OCI-LY7 (cell line): Measurements from ENCODE around the gene CRIP1. TPM values are rescaled to one million over a fixed set of nuclear protein-coding genes. Genes with fewer than 3 reads are reported as not detected.
A peak's percentile ranks its signal among the peaks of the same experiment; 100 is the strongest.

Source experiments
- BruUV-seq: library from RNA; stranded (reverse); fragments of 400-500 nt; replicated peaks from 2 replicates; lab custom pipeline; 2021; lab: Mats Ljungman, UMichigan
- CTCF ChIA-PET: fragments of 300-600 bp; sonication (Branson Sonifier 250); formaldehyde crosslinking; loops from one replicate; lab custom pipeline; 2022; ENCODE audit warnings: antibody characterized with exemption; ENCODE audit not compliant: unreplicated experiment; lab: Charles Lee
- POLR2A ChIA-PET: fragments of 300-600 bp; sonication (Branson Sonifier 250); formaldehyde crosslinking; loops from one replicate; lab custom pipeline; 2022; ENCODE audit warnings: antibody characterized with exemption; lab: Charles Lee
- DNase-seq: peaks from one replicate; pipeline ENCODE4 v3.0.0-alpha.2; 2015; ENCODE audit warnings: low spot score
- H2AFZ ChIP-seq: fragments of 200-600 bp; sonication (generic), shearing (Covaris generic); 2 replicates; pipeline ENCODE4 v1.6.1; 2014; ENCODE audit warnings: mild to moderate bottlenecking, antibody characterized with exemption, low read length, moderate library complexity
- H3K27ac ChIP-seq: fragments of 200-600 bp; sonication (generic); 2 replicates; pipeline ENCODE4 v1.5.1; 2014; ENCODE audit warnings: mixed run types, low read depth, mild to moderate bottlenecking, moderate library complexity, low read length, inconsistent platforms; ENCODE audit not compliant: poor library complexity, severe bottlenecking
- H3K36me3 ChIP-seq: fragments of 200-600 bp; sonication (generic); 2 replicates; pipeline ENCODE4 v1.6.1; 2014; ENCODE audit warnings: mild to moderate bottlenecking, antibody characterized with exemption, low read length, moderate library complexity, mixed read lengths; ENCODE audit not compliant: insufficient read depth
- H3K4me1 ChIP-seq: fragments of 200-600 bp; sonication (generic); 2 replicates; pipeline ENCODE4 v1.5.1; 2014; ENCODE audit warnings: mild to moderate bottlenecking, low read length; ENCODE audit not compliant: insufficient read depth, poor library complexity, severe bottlenecking
- H3K4me2 ChIP-seq: fragments of 200-600 bp; sonication (generic); 2 replicates; pipeline ENCODE4 v1.6.1; 2014; ENCODE audit warnings: mild to moderate bottlenecking, low read length
- H3K4me3 ChIP-seq: fragments of 200-600 bp; sonication (generic); 2 replicates; pipeline ENCODE4 v1.5.1; 2014; ENCODE audit warnings: mild to moderate bottlenecking, low read depth, low read length; ENCODE audit not compliant: poor library complexity, severe bottlenecking
- H3K79me2 ChIP-seq: fragments of 200-600 bp; sonication (generic); 2 replicates; pipeline ENCODE4 v1.6.1; 2016; ENCODE audit warnings: low read depth, mild to moderate bottlenecking, low read length, moderate library complexity, mixed read lengths; ENCODE audit not compliant: insufficient read depth
- H3K9me2 ChIP-seq: fragments of 200-600 bp; sonication (generic); 2 replicates; pipeline ENCODE4 v1.6.1; 2016; ENCODE audit warnings: mild to moderate bottlenecking, low read length, mixed read lengths; ENCODE audit not compliant: insufficient read depth
- H3K9me3 ChIP-seq: fragments of 200-600 bp; sonication (generic); 2 replicates; pipeline ENCODE4 v1.6.1; 2014; ENCODE audit warnings: mild to moderate bottlenecking, mixed run types, low read length, mixed read lengths
- H4K20me1 ChIP-seq: fragments of 200-600 bp; sonication (generic); 2 replicates; pipeline ENCODE4 v1.6.1; 2014; ENCODE audit warnings: mild to moderate bottlenecking, antibody characterized with exemption, low read length, moderate library complexity, mixed read lengths; ENCODE audit not compliant: insufficient read depth
- CTCF ChIP-seq: fragments of 200-600 bp; sonication (generic); conservative IDR thresholded peaks from 2 replicates; pipeline ENCODE4 v1.5.1; 2014; ENCODE audit warnings: mild to moderate bottlenecking, antibody characterized with exemption, low read length, moderate library complexity, mixed read lengths
- EZH2phosphoT487 ChIP-seq: fragments of 200-600 bp; sonication (generic); IDR thresholded peaks from 2 replicates; pipeline ENCODE4 v1.6.1; 2018; ENCODE audit warnings: low read depth, borderline replicate concordance, mild to moderate bottlenecking, mixed run types, antibody characterized with exemption, low read length, moderate library complexity, mixed read lengths
- intact Hi-C: fragments of 100-400 bp; cut with micrococcal nuclease; formaldehyde crosslinking; loops from one replicate; pipeline ENCODE4 v1.10.0; 2022; ENCODE audit not compliant: unreplicated experiment
- total RNA-seq, 2 experiments: library from RNA; depleted of rRNA in 1 of 2; stranded (reverse); fragments of >200 nt in 1 of 2; shearing (Covaris generic) in 1 of 2; gene quantifications; 2 replicates each; pipeline ENCODE4 v1.2.3, GENCODE V29; 2014 to 2022

The CRIP1 gene
- total RNA-seq, 2 experiments from 2014 or later: 4.6 TPM; not detected in 1

- Histone ChIP-seq H3K4me3 (peak overlapping the region; percentile 87), H3K36me3 (peaks cover 9% of the 10 kb centered on the region; the same call in 1 of the 2 replicates), H3K4me2 (peak overlapping the region; percentile 87), H3K4me1 (peaks cover 37% of the 10 kb centered on the region), H3K9me2 (no peaks in the 10 kb centered on the region), H3K79me2 (0 out of 2 replicates have a peak, but pooled peaks cover 6% of the 10 kb centered on the region), H4K20me1 (peaks cover 4% of the 10 kb centered on the region; the same call in 1 of the 2 replicates), H2AFZ (no peak overlapping the region), H3K9me3 (no peaks in the 10 kb centered on the region), H3K27ac (peak overlapping the region; percentile 72)
- BruUV-seq: TSS peak; percentile 51
- no peak for DNase-seq
- ChIA-PET CTCF (interaction anchor here (0.6 kb wide), 1 partner anchor 40 kb away, joined by 3 read pairs; no protein-coding TSS in a partner anchor), POLR2A (interaction anchor here (0.6 kb wide), 1 partner anchor 115 kb away, joined by 5 read pairs; no protein-coding TSS in a partner anchor)
- intact Hi-C loops: no loop called here
- TF ChIP-seq CTCF (no peak), EZH2phosphoT487 (no peak)
These were observed 2.3 kb downstream of the CRIP1 start for GRCh38 chr14:105488781-105489541.

GRCh38 chr14:105489542-105490266, 3.0 kb downstream of the CRIP1 start:
- no TSS peak for BruUV-seq
- TF ChIP-seq CTCF (peak; percentile 79), EZH2phosphoT487 (no peak)
- intact Hi-C loops: loop anchor here (1.0 to 2.0 kb wide), 2 partner anchors 43 to 118 kb away; no protein-coding TSS in a partner anchor
- peaks cover 11% of the 10 kb centered on the region; the same call in 1 of the 2 replicates for H3K36me3 ChIP-seq
- H3K9me3 ChIP-seq: no peaks in the 10 kb centered on the region
- H2AFZ ChIP-seq: peak overlapping the region; percentile 68
- POLR2A ChIA-PET: interaction anchor here (0.6 kb wide), 1 partner anchor 116 kb away, joined by 5 read pairs; no protein-coding TSS in a partner anchor
- H3K9me2 ChIP-seq: no peaks in the 10 kb centered on the region
- H3K79me2 ChIP-seq: 0 out of 2 replicates have a peak, but pooled peaks cover 6% of the 10 kb centered on the region
- peaks cover 37% of the 10 kb centered on the region for H3K4me1 ChIP-seq
- CTCF ChIA-PET: interaction anchor here (1.0 kb wide), 1 partner anchor 9 kb away, joined by 5 read pairs; no protein-coding TSS in a partner anchor
- H3K4me3 ChIP-seq: peak overlapping the region; percentile 87
- H3K27ac ChIP-seq: peak overlapping the region; percentile 72
- peak; percentile 88 for DNase-seq
- H3K4me2 ChIP-seq: peak overlapping the region; percentile 87
- H4K20me1 ChIP-seq: peaks cover 4% of the 10 kb centered on the region; the same call in 1 of the 2 replicates
